ENCODE measurements around the gene MAST3. TPM values are rescaled to one million over a fixed set of nuclear protein-coding genes. Genes with fewer than 3 reads are reported as not detected.
"Not testable (repeated sequence)": the region's sequence is repeated elsewhere in the genome, so short reads cannot be mapped to it uniquely, and the experiment has no call there.

The MAST3 gene
- polyA plus RNA-seq, 1 donor from 2014 or later, result 2.3 TPM

- H3F3A ChIP-seq (ENCODE audit: insufficient read depth, low read length, poor library complexity, severe bottlenecking), result no peaks in the 10 kb centered on the region
- no peak overlapping the region for H3K4me2 ChIP-seq (ENCODE audit: low read length)
- no peaks in the 10 kb centered on the region for H3K27me3 ChIP-seq (ENCODE audit: insufficient read depth, low read depth, low read length)
- peaks cover 5% of the 10 kb centered on the region for H3K79me2 ChIP-seq (replicated peaks; ENCODE audit: insufficient read depth, low read length)
- H3K27ac ChIP-seq (ENCODE audit: low read length), result no peak overlapping the region
- no peaks in the 10 kb centered on the region for H3K9me2 ChIP-seq (ENCODE audit: insufficient read depth, low read length)
- H4K20me1 ChIP-seq (ENCODE audit: insufficient read depth), result no peaks in the 10 kb centered on the region
- no peaks in the 10 kb centered on the region for H3K9me3 ChIP-seq (ENCODE audit: low read length)
- no peak overlapping the region for H3K4me3 ChIP-seq (ENCODE audit: low read length)
- H3K9ac ChIP-seq (ENCODE audit: low read length), result no peak overlapping the region
- H3K36me3 ChIP-seq (ENCODE audit: insufficient read depth, low read length), result no peaks in the 10 kb centered on the region
- H2AFZ ChIP-seq (ENCODE audit: low read depth, low read length), result no peak overlapping the region
- TF ChIP-seq EZH2 (IDR thresholded peaks at IDR 0.05; ENCODE audit: borderline replicate concordance, insufficient read depth, low read length, poor library complexity, severe bottlenecking) (no peak), SMC3 (conservative IDR thresholded peaks at IDR 0.05; ENCODE audit: poor library complexity) (no peak), TAF1 (IDR thresholded peaks at IDR 0.05; ENCODE audit: low read depth) (no peak), EP300 (conservative IDR thresholded peaks at IDR 0.05; ENCODE audit: poor library complexity, severe bottlenecking) (no peak), MXI1 (conservative IDR thresholded peaks at IDR 0.05; ENCODE audit: poor library complexity, severe bottlenecking) (no peak), POLR2AphosphoS5 (IDR thresholded peaks at IDR 0.05) (no peak), REST (IDR thresholded peaks at IDR 0.05; ENCODE audit: borderline replicate concordance) (no peak), RAD21 (conservative IDR thresholded peaks at IDR 0.05) (no peak)
- TF ChIP-seq, protein P1, sequence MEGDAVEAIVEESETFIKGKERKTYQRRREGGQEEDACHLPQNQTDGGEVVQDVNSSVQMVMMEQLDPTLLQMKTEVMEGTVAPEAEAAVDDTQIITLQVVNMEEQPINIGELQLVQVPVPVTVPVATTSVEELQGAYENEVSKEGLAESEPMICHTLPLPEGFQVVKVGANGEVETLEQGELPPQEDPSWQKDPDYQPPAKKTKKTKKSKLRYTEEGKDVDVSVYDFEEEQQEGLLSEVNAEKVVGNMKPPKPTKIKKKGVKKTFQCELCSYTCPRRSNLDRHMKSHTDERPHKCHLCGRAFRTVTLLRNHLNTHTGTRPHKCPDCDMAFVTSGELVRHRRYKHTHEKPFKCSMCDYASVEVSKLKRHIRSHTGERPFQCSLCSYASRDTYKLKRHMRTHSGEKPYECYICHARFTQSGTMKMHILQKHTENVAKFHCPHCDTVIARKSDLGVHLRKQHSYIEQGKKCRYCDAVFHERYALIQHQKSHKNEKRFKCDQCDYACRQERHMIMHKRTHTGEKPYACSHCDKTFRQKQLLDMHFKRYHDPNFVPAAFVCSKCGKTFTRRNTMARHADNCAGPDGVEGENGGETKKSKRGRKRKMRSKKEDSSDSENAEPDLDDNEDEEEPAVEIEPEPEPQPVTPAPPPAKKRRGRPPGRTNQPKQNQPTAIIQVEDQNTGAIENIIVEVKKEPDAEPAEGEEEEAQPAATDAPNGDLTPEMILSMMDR (IDR thresholded peaks at IDR 0.05; ENCODE audit: poor library complexity, severe bottlenecking), result no peak
Observed at GRCh38 chr19:18158467-18158866, 60.9 kb downstream of the MAST3 start.

DNA sequence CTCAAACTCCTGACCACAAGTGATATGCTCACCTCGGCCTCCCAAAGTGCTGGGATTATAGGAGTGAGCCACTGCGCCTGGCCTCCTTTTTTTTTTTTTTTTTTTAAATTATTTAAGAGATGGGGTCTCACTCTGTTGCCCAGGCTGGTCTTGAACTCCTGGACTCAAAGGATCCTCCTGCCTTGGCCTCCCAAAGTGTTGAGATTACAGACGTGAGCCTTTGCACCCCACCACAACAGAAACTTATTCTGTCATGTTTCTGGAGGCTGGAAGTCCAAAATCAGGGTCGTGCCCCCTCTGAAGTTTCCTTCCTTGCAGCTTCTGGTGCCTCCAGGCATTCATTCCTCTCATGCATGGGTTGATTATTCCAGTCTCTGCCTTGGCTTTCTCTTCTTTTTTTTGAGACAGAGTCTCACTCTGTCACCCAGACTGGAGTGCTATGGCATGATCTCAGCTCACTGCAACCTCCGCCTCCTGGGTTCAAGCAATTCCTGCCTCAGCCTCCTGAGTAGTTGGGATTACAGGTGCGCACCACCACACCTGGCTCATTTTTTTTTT, 61.6 kb downstream of the MAST3 start:
- not testable (repeated sequence) for H3K36me3 ChIP-seq (ENCODE audit: insufficient read depth, low read length); H3K4me3 ChIP-seq (ENCODE audit: low read length); H3K27ac ChIP-seq (ENCODE audit: low read length); H3K27me3 ChIP-seq (ENCODE audit: insufficient read depth, low read depth, low read length); H3F3A ChIP-seq (ENCODE audit: insufficient read depth, low read length, poor library complexity, severe bottlenecking); H3K9me3 ChIP-seq (ENCODE audit: low read length); H3K79me2 ChIP-seq (replicated peaks; ENCODE audit: insufficient read depth, low read length); H3K4me2 ChIP-seq (ENCODE audit: low read length); H3K9ac ChIP-seq (ENCODE audit: low read length); H2AFZ ChIP-seq (ENCODE audit: low read depth, low read length); H4K20me1 ChIP-seq (ENCODE audit: insufficient read depth); H3K9me2 ChIP-seq (ENCODE audit: insufficient read depth, low read length)

DNA sequence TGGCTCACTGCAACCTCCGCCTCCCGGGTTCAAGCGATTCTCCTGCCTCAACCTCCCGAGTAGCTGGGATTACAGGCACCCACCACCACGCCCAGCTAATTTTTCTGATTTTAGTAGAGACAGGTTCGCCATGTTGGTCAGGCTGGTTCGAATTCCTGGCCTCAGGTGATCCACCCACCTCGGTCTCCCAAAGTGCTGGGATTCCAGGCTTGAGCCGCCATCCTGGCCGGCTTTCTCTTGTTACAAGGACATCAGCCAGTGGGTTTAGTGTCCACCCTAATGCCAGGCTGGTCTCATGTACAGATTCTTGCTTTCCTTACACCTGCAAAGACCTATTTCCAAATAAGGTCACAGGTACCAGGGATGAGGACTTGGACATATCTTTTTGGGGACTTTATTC, 62.2 kb downstream of the MAST3 start:
- H4K20me1 ChIP-seq (ENCODE audit: insufficient read depth), result no peaks in the 10 kb centered on the region
- no peak for TF ChIP-seq POLR2AphosphoS5 (IDR thresholded peaks at IDR 0.05)
- TF ChIP-seq REST (IDR thresholded peaks at IDR 0.05; ENCODE audit: borderline replicate concordance), result no peak
- TF ChIP-seq MXI1 (conservative IDR thresholded peaks at IDR 0.05; ENCODE audit: poor library complexity, severe bottlenecking), result no peak
- TF ChIP-seq, protein P1 (IDR thresholded peaks at IDR 0.05; ENCODE audit: poor library complexity, severe bottlenecking), result no peak
- TF ChIP-seq RAD21 (conservative IDR thresholded peaks at IDR 0.05), result no peak
- TF ChIP-seq TAF1 (IDR thresholded peaks at IDR 0.05; ENCODE audit: low read depth), result no peak
- no peak for TF ChIP-seq EZH2 (IDR thresholded peaks at IDR 0.05; ENCODE audit: borderline replicate concordance, insufficient read depth, low read length, poor library complexity, severe bottlenecking)
- TF ChIP-seq SMC3 (conservative IDR thresholded peaks at IDR 0.05; ENCODE audit: poor library complexity), result no peak
- no peak for TF ChIP-seq EP300 (conservative IDR thresholded peaks at IDR 0.05; ENCODE audit: poor library complexity, severe bottlenecking)
- H3K27ac ChIP-seq (ENCODE audit: low read length), result no peak overlapping the region
- no peaks in the 10 kb centered on the region for H3K9me3 ChIP-seq (ENCODE audit: low read length)
- no peaks in the 10 kb centered on the region for H3F3A ChIP-seq (ENCODE audit: insufficient read depth, low read length, poor library complexity, severe bottlenecking)
- H3K27me3 ChIP-seq (ENCODE audit: insufficient read depth, low read depth, low read length), result no peaks in the 10 kb centered on the region
- H3K9ac ChIP-seq (ENCODE audit: low read length), result no peak overlapping the region
- peaks cover 5% of the 10 kb centered on the region for H3K79me2 ChIP-seq (replicated peaks; ENCODE audit: insufficient read depth, low read length)
- no peaks in the 10 kb centered on the region for H3K9me2 ChIP-seq (ENCODE audit: insufficient read depth, low read length)
- H3K4me2 ChIP-seq (ENCODE audit: low read length), result no peak overlapping the region
- no peaks in the 10 kb centered on the region for H3K36me3 ChIP-seq (ENCODE audit: insufficient read depth, low read length)
- H3K4me3 ChIP-seq (ENCODE audit: low read length), result no peak overlapping the region
- no peak overlapping the region for H2AFZ ChIP-seq (ENCODE audit: low read depth, low read length)
